ENCODE data around the gene FKBP14.

The FKBP14 gene

GRCh38 chr7:29996321-29996720 is 30.2 kb downstream of the FKBP14 start:
- in situ Hi-C loops (cut with HindIII; ENCODE audit: low sequenced_read_pairs) = no loop called here
- DNase-seq (ENCODE audit: low read depth, low spot score) = no peak
- TF ChIP-seq CTCF (IDR thresholded peaks at IDR 0.05; ENCODE audit: low read depth, low read length) = no peak
- no peak overlapping the region for H3K4me3 ChIP-seq (ENCODE audit: low read depth, low read length)

- no peak overlapping the region for H3K4me3 ChIP-seq (ENCODE audit: low read depth, low read length)
- no peak for TF ChIP-seq CTCF (IDR thresholded peaks at IDR 0.05; ENCODE audit: low read depth, low read length)
- in situ Hi-C loops (cut with HindIII; ENCODE audit: low sequenced_read_pairs) = no loop called here
- no peak for DNase-seq (ENCODE audit: low read depth, low spot score)
Observed at GRCh38 chr7:29995652-29996051, 30.9 kb downstream of the FKBP14 start.

GRCh38 chr7:29993140-29993539 is 33.4 kb downstream of the FKBP14 start:
- TF ChIP-seq CTCF (IDR thresholded peaks at IDR 0.05; ENCODE audit: low read depth, low read length) = no peak
- in situ Hi-C loops (cut with HindIII; ENCODE audit: low sequenced_read_pairs) = no loop called here
- H3K4me3 ChIP-seq (ENCODE audit: low read depth, low read length) = no peak overlapping the region
- DNase-seq (ENCODE audit: low read depth, low spot score) = no peak

- no peak for TF ChIP-seq CTCF (IDR thresholded peaks at IDR 0.05; ENCODE audit: low read depth, low read length)
- in situ Hi-C loops (cut with HindIII; ENCODE audit: low sequenced_read_pairs) = no loop called here
- no peak for DNase-seq (ENCODE audit: low read depth, low spot score)
- H3K4me3 ChIP-seq (ENCODE audit: low read depth, low read length) = no peak overlapping the region
Observed at GRCh38 chr7:29991937-29992336, 34.6 kb downstream of the FKBP14 start.

GRCh38 chr7:29990931-29991330 is 35.6 kb downstream of the FKBP14 start:
- in situ Hi-C loops (cut with HindIII; ENCODE audit: low sequenced_read_pairs) = no loop called here
- TF ChIP-seq CTCF (IDR thresholded peaks at IDR 0.05; ENCODE audit: low read depth, low read length) = no peak
- no peak for DNase-seq (ENCODE audit: low read depth, low spot score)
- H3K4me3 ChIP-seq (ENCODE audit: low read depth, low read length) = no peak overlapping the region

- in situ Hi-C loops (cut with HindIII; ENCODE audit: low sequenced_read_pairs) = no loop called here
- peak; percentile 37 for DNase-seq (ENCODE audit: low read depth, low spot score)
Observed at GRCh38 chr7:29989257-29989995, 37.1 kb downstream of the FKBP14 start, which contains the start of gene SCRN1. Gene SCRN1 (minus strand): TSS chr7:29989801. CDS start chr7:29969067, 20,734 bp downstream.

More at GRCh38 chr7:29989257-29989995, 37.1 kb downstream of the FKBP14 start, which contains the start of gene SCRN1:
- peak within 1 kb of the TSS; percentile 84 for H3K4me3 ChIP-seq (ENCODE audit: low read depth, low read length)
- no peak for TF ChIP-seq CTCF (IDR thresholded peaks at IDR 0.05; ENCODE audit: low read depth, low read length)

Measured in astrocyte of the spinal cord (primary cell).